H1 (cell line): Measurements from ENCODE around the gene GPNMB. TPM values are rescaled to one million over a fixed set of nuclear protein-coding genes. Genes with fewer than 3 reads are reported as not detected.

Experiments
- CBX5 ChIP-seq: fragments of 300-800, 300-1000 bp; sonication (generic); IDR thresholded peaks from 2 replicates; pipeline ENCODE4 v1.7.1; 2016; ENCODE audit warnings: antibody characterized with exemption, low read length, low read depth
- HDAC2 ChIP-seq, 2 experiments: fragments of 300-600 bp in 1 of 2; sonication (generic) in 1 of 2; IDR thresholded peaks; 2 replicates each; pipeline ENCODE4 v1.6.1; 2011 to 2012; ENCODE audit warnings: low read depth in 2 of 2, low read length in 2 of 2, mild to moderate bottlenecking in 2 of 2, moderate library complexity in 2 of 2, borderline replicate concordance in 1 of 2, inconsistent platforms in 1 of 2
- JUND ChIP-seq: IDR thresholded peaks from 2 replicates; pipeline ENCODE4 v1.6.1; 2011; ENCODE audit warnings: mild to moderate bottlenecking, improper control_type of control experiment, low read length
- RXRA ChIP-seq: IDR thresholded peaks from 2 replicates; pipeline ENCODE4 v1.6.1; 2011; ENCODE audit warnings: low read depth, mild to moderate bottlenecking, low read length, moderate library complexity; ENCODE audit not compliant: insufficient read depth
- SP4 ChIP-seq: IDR thresholded peaks from 2 replicates; pipeline ENCODE4 v1.6.1; 2012; ENCODE audit warnings: low read length, inconsistent platforms
- SRF ChIP-seq: IDR thresholded peaks from 2 replicates; pipeline ENCODE4 v1.6.1; 2011; ENCODE audit warnings: mild to moderate bottlenecking, low read depth, low read length, moderate library complexity
- SUZ12 ChIP-seq: fragments of 200-600 bp; sonication (generic); IDR thresholded peaks from 2 replicates; pipeline ENCODE4 v1.6.1; 2012; ENCODE audit warnings: mild to moderate bottlenecking, inconsistent platforms, low read length, moderate library complexity, mixed read lengths
- polyA plus RNA-seq, 7 experiments: library from polyadenylated mRNA; depleted of rRNA in 3 of 7; stranded (reverse) in 5 of 7; unstranded in 2 of 7; fragments of >200 nt in 5 of 7; fragments of 200-250 nt in 2 of 7; gene quantifications; 1 replicate in 5 of 7; 2 replicates in 1 of 7; 4 replicates in 1 of 7; pipeline versions ENCODE4 v1.2.1 to v1.2.3, GENCODE V29; 2011 to 2013; ENCODE audit warnings: missing spikeins in 2 of 7, mixed read lengths in 2 of 7
- total RNA-seq: library from RNA; stranded (reverse); fragmentation: NEBNext Ultra II Directional; extraction: Animal tissue kit (Norgen Biotek cat#: 25700); gene quantifications from 2 replicates; pipeline ENCODE4 v1.2.1, GENCODE V29; 2021
- TF ChIP-seq, protein P1 (sequence below): fragments of 300-600 bp; sonication (generic); IDR thresholded peaks from 2 replicates; pipeline ENCODE4 v1.7.1; 2012; ENCODE audit warnings: low read length, moderate library complexity, mild to moderate bottlenecking, inconsistent platforms; ENCODE audit not compliant: insufficient replicate concordance
- TF ChIP-seq, protein P2 (sequence below), 3 experiments: IDR thresholded peaks; 1 replicate in 2 of 3; 2 replicates in 1 of 3; pipeline versions ENCODE4 v1.5.1 to v1.6.1; 2011; ENCODE audit warnings: low read length in 3 of 3, mild to moderate bottlenecking in 3 of 3, inconsistent platforms in 2 of 3, low read depth in 1 of 3, moderate library complexity in 1 of 3; ENCODE audit not compliant: insufficient read depth in 1 of 3; ENCODE audit errors: control extremely low read depth in 1 of 3

GPNMB gene
- total and polyA plus RNA-seq, 2 of the 8 experiments (the other 6 are each of a cell fraction or from before 2014, with no cell fraction given), result 1.1 to 1.4 TPM

DNA sequence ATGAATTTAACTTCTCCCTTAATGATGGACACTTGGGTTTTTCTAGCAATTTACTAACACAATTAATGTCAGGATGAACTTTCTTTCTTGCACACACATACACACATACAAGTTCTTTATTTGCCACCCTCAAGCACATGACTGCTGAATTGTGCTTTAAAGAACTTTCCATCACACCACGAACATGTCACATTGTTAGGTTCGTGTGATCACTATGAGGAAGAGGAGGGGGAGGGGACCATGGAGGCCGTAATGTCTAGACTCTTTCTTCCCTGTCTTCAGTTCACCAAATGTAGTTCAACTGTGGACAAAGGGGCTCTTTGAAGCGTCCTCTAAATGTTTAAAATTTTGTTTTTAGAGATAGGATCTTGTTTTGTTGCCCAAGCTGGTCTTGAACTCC, 33.7 kb upstream of the GPNMB start (continued):
- TF ChIP-seq, protein P1, sequence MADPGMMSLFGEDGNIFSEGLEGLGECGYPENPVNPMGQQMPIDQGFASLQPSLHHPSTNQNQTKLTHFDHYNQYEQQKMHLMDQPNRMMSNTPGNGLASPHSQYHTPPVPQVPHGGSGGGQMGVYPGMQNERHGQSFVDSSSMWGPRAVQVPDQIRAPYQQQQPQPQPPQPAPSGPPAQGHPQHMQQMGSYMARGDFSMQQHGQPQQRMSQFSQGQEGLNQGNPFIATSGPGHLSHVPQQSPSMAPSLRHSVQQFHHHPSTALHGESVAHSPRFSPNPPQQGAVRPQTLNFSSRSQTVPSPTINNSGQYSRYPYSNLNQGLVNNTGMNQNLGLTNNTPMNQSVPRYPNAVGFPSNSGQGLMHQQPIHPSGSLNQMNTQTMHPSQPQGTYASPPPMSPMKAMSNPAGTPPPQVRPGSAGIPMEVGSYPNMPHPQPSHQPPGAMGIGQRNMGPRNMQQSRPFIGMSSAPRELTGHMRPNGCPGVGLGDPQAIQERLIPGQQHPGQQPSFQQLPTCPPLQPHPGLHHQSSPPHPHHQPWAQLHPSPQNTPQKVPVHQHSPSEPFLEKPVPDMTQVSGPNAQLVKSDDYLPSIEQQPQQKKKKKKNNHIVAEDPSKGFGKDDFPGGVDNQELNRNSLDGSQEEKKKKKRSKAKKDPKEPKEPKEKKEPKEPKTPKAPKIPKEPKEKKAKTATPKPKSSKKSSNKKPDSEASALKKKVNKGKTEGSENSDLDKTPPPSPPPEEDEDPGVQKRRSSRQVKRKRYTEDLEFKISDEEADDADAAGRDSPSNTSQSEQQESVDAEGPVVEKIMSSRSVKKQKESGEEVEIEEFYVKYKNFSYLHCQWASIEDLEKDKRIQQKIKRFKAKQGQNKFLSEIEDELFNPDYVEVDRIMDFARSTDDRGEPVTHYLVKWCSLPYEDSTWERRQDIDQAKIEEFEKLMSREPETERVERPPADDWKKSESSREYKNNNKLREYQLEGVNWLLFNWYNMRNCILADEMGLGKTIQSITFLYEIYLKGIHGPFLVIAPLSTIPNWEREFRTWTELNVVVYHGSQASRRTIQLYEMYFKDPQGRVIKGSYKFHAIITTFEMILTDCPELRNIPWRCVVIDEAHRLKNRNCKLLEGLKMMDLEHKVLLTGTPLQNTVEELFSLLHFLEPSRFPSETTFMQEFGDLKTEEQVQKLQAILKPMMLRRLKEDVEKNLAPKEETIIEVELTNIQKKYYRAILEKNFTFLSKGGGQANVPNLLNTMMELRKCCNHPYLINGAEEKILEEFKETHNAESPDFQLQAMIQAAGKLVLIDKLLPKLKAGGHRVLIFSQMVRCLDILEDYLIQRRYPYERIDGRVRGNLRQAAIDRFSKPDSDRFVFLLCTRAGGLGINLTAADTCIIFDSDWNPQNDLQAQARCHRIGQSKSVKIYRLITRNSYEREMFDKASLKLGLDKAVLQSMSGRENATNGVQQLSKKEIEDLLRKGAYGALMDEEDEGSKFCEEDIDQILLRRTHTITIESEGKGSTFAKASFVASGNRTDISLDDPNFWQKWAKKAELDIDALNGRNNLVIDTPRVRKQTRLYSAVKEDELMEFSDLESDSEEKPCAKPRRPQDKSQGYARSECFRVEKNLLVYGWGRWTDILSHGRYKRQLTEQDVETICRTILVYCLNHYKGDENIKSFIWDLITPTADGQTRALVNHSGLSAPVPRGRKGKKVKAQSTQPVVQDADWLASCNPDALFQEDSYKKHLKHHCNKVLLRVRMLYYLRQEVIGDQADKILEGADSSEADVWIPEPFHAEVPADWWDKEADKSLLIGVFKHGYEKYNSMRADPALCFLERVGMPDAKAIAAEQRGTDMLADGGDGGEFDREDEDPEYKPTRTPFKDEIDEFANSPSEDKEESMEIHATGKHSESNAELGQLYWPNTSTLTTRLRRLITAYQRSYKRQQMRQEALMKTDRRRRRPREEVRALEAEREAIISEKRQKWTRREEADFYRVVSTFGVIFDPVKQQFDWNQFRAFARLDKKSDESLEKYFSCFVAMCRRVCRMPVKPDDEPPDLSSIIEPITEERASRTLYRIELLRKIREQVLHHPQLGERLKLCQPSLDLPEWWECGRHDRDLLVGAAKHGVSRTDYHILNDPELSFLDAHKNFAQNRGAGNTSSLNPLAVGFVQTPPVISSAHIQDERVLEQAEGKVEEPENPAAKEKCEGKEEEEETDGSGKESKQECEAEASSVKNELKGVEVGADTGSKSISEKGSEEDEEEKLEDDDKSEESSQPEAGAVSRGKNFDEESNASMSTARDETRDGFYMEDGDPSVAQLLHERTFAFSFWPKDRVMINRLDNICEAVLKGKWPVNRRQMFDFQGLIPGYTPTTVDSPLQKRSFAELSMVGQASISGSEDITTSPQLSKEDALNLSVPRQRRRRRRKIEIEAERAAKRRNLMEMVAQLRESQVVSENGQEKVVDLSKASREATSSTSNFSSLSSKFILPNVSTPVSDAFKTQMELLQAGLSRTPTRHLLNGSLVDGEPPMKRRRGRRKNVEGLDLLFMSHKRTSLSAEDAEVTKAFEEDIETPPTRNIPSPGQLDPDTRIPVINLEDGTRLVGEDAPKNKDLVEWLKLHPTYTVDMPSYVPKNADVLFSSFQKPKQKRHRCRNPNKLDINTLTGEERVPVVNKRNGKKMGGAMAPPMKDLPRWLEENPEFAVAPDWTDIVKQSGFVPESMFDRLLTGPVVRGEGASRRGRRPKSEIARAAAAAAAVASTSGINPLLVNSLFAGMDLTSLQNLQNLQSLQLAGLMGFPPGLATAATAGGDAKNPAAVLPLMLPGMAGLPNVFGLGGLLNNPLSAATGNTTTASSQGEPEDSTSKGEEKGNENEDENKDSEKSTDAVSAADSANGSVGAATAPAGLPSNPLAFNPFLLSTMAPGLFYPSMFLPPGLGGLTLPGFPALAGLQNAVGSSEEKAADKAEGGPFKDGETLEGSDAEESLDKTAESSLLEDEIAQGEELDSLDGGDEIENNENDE, result no peak
- TF ChIP-seq SRF, result no peak
- no peak for TF ChIP-seq RXRA
- TF ChIP-seq SUZ12, result no peak
- no peak for TF ChIP-seq SP4
- TF ChIP-seq, protein P2, sequence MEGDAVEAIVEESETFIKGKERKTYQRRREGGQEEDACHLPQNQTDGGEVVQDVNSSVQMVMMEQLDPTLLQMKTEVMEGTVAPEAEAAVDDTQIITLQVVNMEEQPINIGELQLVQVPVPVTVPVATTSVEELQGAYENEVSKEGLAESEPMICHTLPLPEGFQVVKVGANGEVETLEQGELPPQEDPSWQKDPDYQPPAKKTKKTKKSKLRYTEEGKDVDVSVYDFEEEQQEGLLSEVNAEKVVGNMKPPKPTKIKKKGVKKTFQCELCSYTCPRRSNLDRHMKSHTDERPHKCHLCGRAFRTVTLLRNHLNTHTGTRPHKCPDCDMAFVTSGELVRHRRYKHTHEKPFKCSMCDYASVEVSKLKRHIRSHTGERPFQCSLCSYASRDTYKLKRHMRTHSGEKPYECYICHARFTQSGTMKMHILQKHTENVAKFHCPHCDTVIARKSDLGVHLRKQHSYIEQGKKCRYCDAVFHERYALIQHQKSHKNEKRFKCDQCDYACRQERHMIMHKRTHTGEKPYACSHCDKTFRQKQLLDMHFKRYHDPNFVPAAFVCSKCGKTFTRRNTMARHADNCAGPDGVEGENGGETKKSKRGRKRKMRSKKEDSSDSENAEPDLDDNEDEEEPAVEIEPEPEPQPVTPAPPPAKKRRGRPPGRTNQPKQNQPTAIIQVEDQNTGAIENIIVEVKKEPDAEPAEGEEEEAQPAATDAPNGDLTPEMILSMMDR (IDR thresholded peaks at IDR 0.05; ENCODE audit: control extremely low read depth in 1 of 3, insufficient read depth in 1 of 3, low read depth in 1 of 3, low read length in 3 of 3), result no peak
- TF ChIP-seq JUND, result no peak
- TF ChIP-seq CBX5, result no peak
- TF ChIP-seq HDAC2 (IDR thresholded peaks at IDR 0.05; ENCODE audit: borderline replicate concordance in 1 of 2, low read depth in 2 of 2, low read length in 2 of 2), result no peak
